K562 (cell line): ENCODE measurements around the gene VASH1. TPM values are rescaled to one million over a fixed set of nuclear protein-coding genes. Genes with fewer than 3 reads are reported as not detected.

ENCODE experiments used
- ATAC-seq: fragments of 200-7000 bp; cut with Tn5 transposase; 3 replicates; pipeline ENCODE4 v1.9.1; 2020; ENCODE audit warnings: moderate library complexity
- BruUV-seq: library from RNA; stranded (reverse); fragments of 400-500 nt; replicated peaks from 2 replicates; lab custom pipeline; 2021; lab: Mats Ljungman, UMichigan
- CTCF ChIA-PET: fragments of 300-600 bp; formaldehyde crosslinking; extraction: SDS; loops from one replicate; lab custom pipeline; 2021; ENCODE audit warnings: low intra/inter-chr PET ratio; lab: Yijun Ruan, JAX
- POLR2A ChIA-PET: fragments of 300-600, 350-650 bp; sonication (Branson Sonifier 250); formaldehyde crosslinking; extraction: SDS; loops from one replicate; lab custom pipeline; 2021; ENCODE audit warnings: antibody characterized with exemption, inconsistent platforms; lab: Yijun Ruan, JAX
- DNase-seq, 4 experiments: peaks; one replicate each; pipeline versions ENCODE4 v3.0.0 to v3.0.0-alpha.2; 2011 to 2018; ENCODE audit warnings: low spot score in 3 of 4, mixed read lengths in 3 of 4; ENCODE audit errors: extremely low read depth in 1 of 4
- FAIRE-seq: peaks from 2 replicates; lab custom pipeline; 2011; peaks lifted over from hg19 to GRCh38; lab: Jason Lieb, UNC
- H2AFZ ChIP-seq: 2 replicates; pipeline ENCODE4 v1.6.0; 2011; ENCODE audit warnings: low read depth, low read length, control low read depth, inconsistent platforms
- H3K27ac ChIP-seq: fragments of 200-600 bp; 3 replicates; pipeline ENCODE4 v1.8.0; 2011; ENCODE audit warnings: low read depth, mild to moderate bottlenecking, control low read depth, inconsistent platforms, low read length, moderate library complexity, mixed read lengths; ENCODE audit errors: extremely low read depth
- H3K27me3 ChIP-seq, 2 experiments: fragments of 300-600 bp in 1 of 2; 2 replicates in 1 of 2; 3 replicates in 1 of 2; pipeline versions ENCODE4 v1.6.0 to v1.8.0; 2011; ENCODE audit warnings: inconsistent platforms in 2 of 2, low read length in 2 of 2, mild to moderate bottlenecking in 1 of 2, mixed read lengths in 1 of 2, moderate library complexity in 1 of 2; ENCODE audit not compliant: control insufficient read depth in 2 of 2, insufficient read depth in 2 of 2
- H3K36me3 ChIP-seq: fragments of 300-600 bp; 3 replicates; pipeline ENCODE4 v1.8.0; 2011; ENCODE audit warnings: mild to moderate bottlenecking, low read length, inconsistent platforms; ENCODE audit not compliant: control insufficient read depth, insufficient read depth
- H3K4me1 ChIP-seq, 2 experiments: fragments of 200-600 bp in 1 of 2; replicated peaks in 1 of 2; 2 replicates in 1 of 2; 3 replicates in 1 of 2; pipeline versions ENCODE4 v1.5.1 to v1.8.0; 2011; ENCODE audit warnings: inconsistent platforms in 2 of 2, low read length in 2 of 2, mild to moderate bottlenecking in 1 of 2, mixed read lengths in 1 of 2, moderate library complexity in 1 of 2; ENCODE audit not compliant: control insufficient read depth in 2 of 2, insufficient read depth in 2 of 2
- H3K4me2 ChIP-seq: 2 replicates; pipeline ENCODE4 v1.6.1; 2011; ENCODE audit warnings: low read length, control low read depth, inconsistent platforms, mixed read lengths; ENCODE audit not compliant: insufficient read depth
- H3K4me3 ChIP-seq: fragments of 200-600 bp; sonication (generic), shearing (Covaris generic); 2 replicates; pipeline ENCODE4 v1.5.1; 2016; ENCODE audit warnings: control low read depth, inconsistent platforms
- H3K79me2 ChIP-seq: fragments of 200-600 bp; 3 replicates; pipeline ENCODE4 v1.8.0; 2011; ENCODE audit warnings: low read length, inconsistent platforms; ENCODE audit not compliant: control insufficient read depth, insufficient read depth
- H3K9ac ChIP-seq, 2 experiments: 2 replicates each; pipeline versions ENCODE4 v1.6.0 to v1.6.1; 2011; ENCODE audit warnings: low read depth in 2 of 2, low read length in 2 of 2, control low read depth in 1 of 2, inconsistent platforms in 1 of 2, mild to moderate bottlenecking in 1 of 2, mixed read lengths in 1 of 2; ENCODE audit not compliant: insufficient read depth in 1 of 2
- H3K9me1 ChIP-seq: one replicate; pipeline ENCODE4 v1.6.0; 2011; ENCODE audit warnings: inconsistent platforms, mild to moderate bottlenecking, low read length, moderate library complexity; ENCODE audit not compliant: control insufficient read depth, insufficient read depth
- H3K9me3 ChIP-seq: replicated peaks from 2 replicates; pipeline ENCODE4 v1.5.1; 2011; ENCODE audit warnings: low read depth, low read length, inconsistent platforms; ENCODE audit not compliant: control insufficient read depth, insufficient read depth
- H4K20me1 ChIP-seq: replicated peaks from 2 replicates; pipeline ENCODE4 v1.6.1; 2011; ENCODE audit warnings: low read length, inconsistent platforms, mixed read lengths; ENCODE audit not compliant: control insufficient read depth, insufficient read depth
- NFIC ChIP-seq: fragments of 450-650 bp; IDR thresholded peaks from 2 replicates; pipeline ENCODE4 v1.6.1; 2017; ENCODE audit warnings: mild to moderate bottlenecking, inconsistent platforms
- NUFIP1 ChIP-seq: fragments of 450-650 bp; IDR thresholded peaks from 2 replicates; pipeline ENCODE4 v1.6.1; 2018; ENCODE audit not compliant: partially characterized antibody
- RFX5 ChIP-seq: IDR thresholded peaks from 2 replicates; pipeline ENCODE4 v1.6.1; 2011; ENCODE audit warnings: low read depth, mild to moderate bottlenecking, improper control_type of control experiment, low read length
- TAF7 ChIP-seq: fragments of 450-650 bp; IDR thresholded peaks from 2 replicates; pipeline ENCODE4 v1.6.1; 2016; ENCODE audit warnings: missing genetic modification characterization, missing compliant biosample characterization
- WGBS: fragments of 100-300 bp; shearing (Covaris generic); methylation state at CpG from one replicate; pipeline ENCODE4 v1.1.6; 2016; ENCODE audit warnings: low coverage, mixed read lengths; ENCODE audit not compliant: insufficient coverage; ENCODE audit errors: missing lambda C conversion rate; 5-methylcytosine and 5-hydroxymethylcytosine counted together
- in situ Hi-C: fragments of 300-500 bp; cut with MboI; formaldehyde crosslinking; loops from 4 replicates; pipeline ENCODE4 v1.15.0; 2018; ENCODE audit warnings: inconsistent platforms, mixed read lengths
- intact Hi-C: fragments of 100-400 bp; cut with micrococcal nuclease; formaldehyde crosslinking; loops from 2 replicates; pipeline ENCODE4 v1.14.2; 2022
- polyA plus RNA-seq, 8 experiments: library from polyadenylated mRNA; depleted of rRNA in 4 of 8; stranded (reverse) in 5 of 8; unstranded in 3 of 8; fragments of >200 nt; fragmentation: Nextera tagmentation in 2 of 8; fragmentation: Illumina TruSeq in 1 of 8; extraction: Ambion mirVana in 2 of 8; extraction: Trizol in 1 of 8; gene quantifications; 2 replicates each; pipeline versions ENCODE4 v1.2.1 to v1.2.3, GENCODE V29; 2011 to 2014; ENCODE audit warnings: inconsistent platforms in 1 of 8, missing spikeins in 1 of 8
- total RNA-seq, 7 experiments: library from RNA; depleted of rRNA in 6 of 7; stranded (reverse); fragments of >200 nt in 6 of 7; fragmentation: Illumina TruSeq in 2 of 7; extraction: Trizol in 2 of 7; gene quantifications; 2 replicates each; pipeline versions ENCODE4 v1.2.1 to v1.2.3, GENCODE V29; 2011 to 2021; ENCODE audit warnings: low replicate concordance in 1 of 7
- TF ChIP-seq, protein P1 (sequence below): sonication (generic); formaldehyde crosslinking; IDR thresholded peaks from 2 replicates; pipeline ENCODE4 v1.8.0; 2022; ENCODE audit warnings: mild to moderate bottlenecking, missing genetic modification reagents

Gene VASH1
- total and polyA plus RNA-seq, 9 of the 15 experiments (the other 6 are each of a cell fraction or from before 2014, with no cell fraction given) = 0.01 to 0.43 (median 0.13) TPM; not detected in 1

DNA sequence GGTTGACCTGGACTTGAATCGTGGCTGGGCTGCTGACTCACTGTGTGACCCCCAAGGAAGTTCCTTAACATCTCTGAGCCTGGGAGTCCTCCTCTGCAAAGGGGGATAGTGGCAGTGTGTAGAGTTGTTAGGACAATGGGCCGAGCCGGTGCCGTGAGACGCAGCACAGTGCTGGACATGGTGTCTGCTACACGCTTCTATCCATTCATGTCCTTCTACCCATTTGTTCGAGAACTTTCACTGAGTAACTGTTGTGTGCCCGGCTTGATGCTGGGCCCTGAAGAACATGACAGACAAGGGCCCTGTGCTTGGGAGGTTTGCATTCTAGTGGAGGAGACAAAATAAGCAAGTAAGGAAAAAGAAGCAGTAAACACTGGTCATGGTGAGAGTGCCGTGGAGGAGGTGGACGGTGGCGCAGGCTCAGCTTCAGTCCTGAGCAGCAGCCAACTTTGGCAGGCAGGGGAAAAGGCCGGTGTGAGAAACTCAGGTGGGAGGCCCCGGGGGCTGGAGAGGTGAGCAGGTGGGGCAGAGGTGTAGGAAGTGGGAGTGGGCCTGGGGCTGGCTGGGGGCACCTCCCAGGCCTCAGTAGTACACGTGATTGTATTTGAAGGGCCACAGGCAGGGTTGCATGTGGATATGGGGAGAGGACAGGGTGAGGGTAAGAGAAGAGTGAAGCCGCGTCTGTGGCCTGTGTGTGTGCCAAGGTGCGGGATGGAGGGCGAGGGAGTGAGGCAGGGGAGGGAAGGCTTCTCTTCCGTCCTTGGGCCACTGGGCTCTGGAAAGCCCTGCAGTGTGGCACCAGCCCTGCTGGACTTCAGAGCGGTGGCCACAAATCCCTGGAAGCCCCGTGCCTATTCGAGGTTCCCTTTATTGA, 13.8 kb downstream of the VASH1 start:
- H3K9ac ChIP-seq = no peak overlapping the region; a peak in 1 of 4 replicates
- no peak for FAIRE-seq
- in situ Hi-C loops = no loop called here
- DNase-seq = no peak
- intact Hi-C loops = no loop called here
- H2AFZ ChIP-seq = 0 out of 2 replicates have a peak overlapping the region, but pooled peaks have one; percentile 70
- H3K27me3 ChIP-seq = no peaks in the 10 kb centered on the region
- no peaks in the 10 kb centered on the region for H4K20me1 ChIP-seq
- H3K9me3 ChIP-seq = no peaks in the 10 kb centered on the region
- no peaks in the 10 kb centered on the region for H3K36me3 ChIP-seq
- POLR2A ChIA-PET = interaction anchor here (0.6 kb wide), 1 partner anchor 683 kb away, joined by 3 read pairs; no protein-coding TSS in a partner anchor
- no peak for ATAC-seq
- H3K4me1 ChIP-seq = peaks cover 26 to 55% of the 10 kb centered on the region in 2 experiments
- no peak overlapping the region for H3K4me3 ChIP-seq
- no peak overlapping the region for H3K4me2 ChIP-seq
- H3K27ac ChIP-seq = no peak overlapping the region
- no peaks in the 10 kb centered on the region for H3K79me2 ChIP-seq
- CTCF ChIA-PET = no interaction called here
- no TSS peak for BruUV-seq
- 69% methylated on average over 6 of the region's 22 CpGs for WGBS
- TF ChIP-seq RFX5 = no peak
- TF ChIP-seq TAF7 (tag) = no peak
- peaks cover 4% of the 10 kb centered on the region for H3K9me1 ChIP-seq

DNA sequence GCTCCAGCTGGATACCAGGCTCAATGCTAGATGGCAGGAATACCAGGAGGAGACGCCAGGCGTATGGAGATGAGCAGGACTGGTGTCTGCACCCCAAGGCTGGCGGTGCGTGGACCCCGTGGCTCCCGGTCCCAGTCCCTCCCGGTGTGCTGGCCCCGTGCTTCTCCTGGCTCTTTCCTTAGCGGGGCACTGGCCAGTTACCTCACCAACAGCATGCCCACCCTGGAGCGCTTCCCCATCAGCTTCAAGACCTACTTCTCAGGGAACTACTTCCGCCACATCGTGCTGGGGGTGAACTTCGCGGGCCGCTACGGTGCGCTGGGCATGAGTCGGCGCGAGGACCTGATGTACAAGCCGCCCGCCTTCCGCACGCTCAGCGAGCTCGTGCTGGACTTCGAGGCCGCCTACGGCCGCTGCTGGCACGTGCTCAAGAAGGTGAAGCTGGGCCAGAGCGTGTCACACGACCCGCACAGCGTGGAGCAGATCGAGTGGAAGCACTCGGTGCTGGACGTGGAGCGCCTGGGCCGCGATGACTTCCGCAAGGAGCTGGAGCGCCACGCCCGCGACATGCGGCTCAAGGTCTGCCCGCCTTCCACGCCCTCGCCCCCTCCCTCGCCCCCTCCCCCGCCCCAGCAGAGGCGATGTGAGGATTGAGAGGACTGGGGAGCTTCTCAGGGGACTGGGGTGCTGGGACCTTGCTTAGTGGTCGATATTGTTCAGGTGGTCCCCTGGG, 14.6 kb downstream of the VASH1 start:
- H3K9me1 ChIP-seq = peaks cover 4% of the 10 kb centered on the region
- peaks cover 26 to 54% of the 10 kb centered on the region in 2 experiments for H3K4me1 ChIP-seq
- in situ Hi-C loops = no loop called here
- H3K27ac ChIP-seq = no peak overlapping the region
- H4K20me1 ChIP-seq = no peaks in the 10 kb centered on the region
- intact Hi-C loops = no loop called here
- no peak for FAIRE-seq
- no peak for ATAC-seq
- BruUV-seq = no TSS peak
- H3K9me3 ChIP-seq = no peaks in the 10 kb centered on the region
- no peaks in the 10 kb centered on the region for H3K36me3 ChIP-seq
- no peak overlapping the region for H3K9ac ChIP-seq
- CTCF ChIA-PET = no interaction called here
- H3K4me3 ChIP-seq = no peak overlapping the region
- peak in 1 of 4 experiments; percentile 14 for DNase-seq
- no peaks in the 10 kb centered on the region for H3K27me3 ChIP-seq
- POLR2A ChIA-PET = interaction anchor here (0.6 kb wide), 1 partner anchor 683 kb away, joined by 3 read pairs; no protein-coding TSS in a partner anchor
- no peak overlapping the region for H2AFZ ChIP-seq
- 88% methylated on average over 12 of the region's 54 CpGs for WGBS
- no peaks in the 10 kb centered on the region for H3K79me2 ChIP-seq
- no peak overlapping the region for H3K4me2 ChIP-seq
- TF ChIP-seq, protein P1, sequence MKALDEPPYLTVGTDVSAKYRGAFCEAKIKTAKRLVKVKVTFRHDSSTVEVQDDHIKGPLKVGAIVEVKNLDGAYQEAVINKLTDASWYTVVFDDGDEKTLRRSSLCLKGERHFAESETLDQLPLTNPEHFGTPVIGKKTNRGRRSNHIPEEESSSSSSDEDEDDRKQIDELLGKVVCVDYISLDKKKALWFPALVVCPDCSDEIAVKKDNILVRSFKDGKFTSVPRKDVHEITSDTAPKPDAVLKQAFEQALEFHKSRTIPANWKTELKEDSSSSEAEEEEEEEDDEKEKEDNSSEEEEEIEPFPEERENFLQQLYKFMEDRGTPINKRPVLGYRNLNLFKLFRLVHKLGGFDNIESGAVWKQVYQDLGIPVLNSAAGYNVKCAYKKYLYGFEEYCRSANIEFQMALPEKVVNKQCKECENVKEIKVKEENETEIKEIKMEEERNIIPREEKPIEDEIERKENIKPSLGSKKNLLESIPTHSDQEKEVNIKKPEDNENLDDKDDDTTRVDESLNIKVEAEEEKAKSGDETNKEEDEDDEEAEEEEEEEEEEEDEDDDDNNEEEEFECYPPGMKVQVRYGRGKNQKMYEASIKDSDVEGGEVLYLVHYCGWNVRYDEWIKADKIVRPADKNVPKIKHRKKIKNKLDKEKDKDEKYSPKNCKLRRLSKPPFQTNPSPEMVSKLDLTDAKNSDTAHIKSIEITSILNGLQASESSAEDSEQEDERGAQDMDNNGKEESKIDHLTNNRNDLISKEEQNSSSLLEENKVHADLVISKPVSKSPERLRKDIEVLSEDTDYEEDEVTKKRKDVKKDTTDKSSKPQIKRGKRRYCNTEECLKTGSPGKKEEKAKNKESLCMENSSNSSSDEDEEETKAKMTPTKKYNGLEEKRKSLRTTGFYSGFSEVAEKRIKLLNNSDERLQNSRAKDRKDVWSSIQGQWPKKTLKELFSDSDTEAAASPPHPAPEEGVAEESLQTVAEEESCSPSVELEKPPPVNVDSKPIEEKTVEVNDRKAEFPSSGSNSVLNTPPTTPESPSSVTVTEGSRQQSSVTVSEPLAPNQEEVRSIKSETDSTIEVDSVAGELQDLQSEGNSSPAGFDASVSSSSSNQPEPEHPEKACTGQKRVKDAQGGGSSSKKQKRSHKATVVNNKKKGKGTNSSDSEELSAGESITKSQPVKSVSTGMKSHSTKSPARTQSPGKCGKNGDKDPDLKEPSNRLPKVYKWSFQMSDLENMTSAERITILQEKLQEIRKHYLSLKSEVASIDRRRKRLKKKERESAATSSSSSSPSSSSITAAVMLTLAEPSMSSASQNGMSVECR = no peak
- 0 out of 2 replicates have a peak, but pooled peaks have one; percentile 13 for TF ChIP-seq NFIC
- no peak for TF ChIP-seq NUFIP1
